GM19099 (cell line): ENCODE results near the gene SEMA4D.

Experiments used
- POLR2A ChIP-seq: IDR thresholded peaks from 3 replicates; pipeline ENCODE4 v1.6.1; 2011; ENCODE audit warnings: low read depth; ENCODE audit not compliant: insufficient read length; ENCODE audit errors: extremely low read depth

The SEMA4D gene

DNA sequence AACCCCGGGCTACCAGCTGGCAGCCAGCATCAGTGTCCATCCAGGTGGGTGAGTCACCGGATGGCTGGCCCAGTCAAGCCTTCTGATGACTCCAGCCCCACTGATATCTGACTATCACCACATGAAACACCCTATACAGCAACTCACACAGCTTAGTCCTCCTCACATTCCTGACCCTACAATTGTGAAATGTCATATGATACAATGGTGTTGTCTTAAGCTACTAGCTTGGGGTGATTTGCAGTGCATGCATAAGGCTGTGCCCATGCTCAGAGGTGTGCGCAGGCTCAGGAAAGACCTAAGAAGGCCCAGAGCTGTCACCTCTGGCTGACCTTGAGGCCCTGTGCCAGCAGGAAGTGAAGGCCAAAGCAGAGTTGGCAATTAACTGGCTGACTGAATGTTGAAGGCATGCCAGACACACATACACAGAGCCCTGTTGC is 21.5 kb upstream of the SEMA4D start:
- no peak for TF ChIP-seq POLR2A

DNA sequence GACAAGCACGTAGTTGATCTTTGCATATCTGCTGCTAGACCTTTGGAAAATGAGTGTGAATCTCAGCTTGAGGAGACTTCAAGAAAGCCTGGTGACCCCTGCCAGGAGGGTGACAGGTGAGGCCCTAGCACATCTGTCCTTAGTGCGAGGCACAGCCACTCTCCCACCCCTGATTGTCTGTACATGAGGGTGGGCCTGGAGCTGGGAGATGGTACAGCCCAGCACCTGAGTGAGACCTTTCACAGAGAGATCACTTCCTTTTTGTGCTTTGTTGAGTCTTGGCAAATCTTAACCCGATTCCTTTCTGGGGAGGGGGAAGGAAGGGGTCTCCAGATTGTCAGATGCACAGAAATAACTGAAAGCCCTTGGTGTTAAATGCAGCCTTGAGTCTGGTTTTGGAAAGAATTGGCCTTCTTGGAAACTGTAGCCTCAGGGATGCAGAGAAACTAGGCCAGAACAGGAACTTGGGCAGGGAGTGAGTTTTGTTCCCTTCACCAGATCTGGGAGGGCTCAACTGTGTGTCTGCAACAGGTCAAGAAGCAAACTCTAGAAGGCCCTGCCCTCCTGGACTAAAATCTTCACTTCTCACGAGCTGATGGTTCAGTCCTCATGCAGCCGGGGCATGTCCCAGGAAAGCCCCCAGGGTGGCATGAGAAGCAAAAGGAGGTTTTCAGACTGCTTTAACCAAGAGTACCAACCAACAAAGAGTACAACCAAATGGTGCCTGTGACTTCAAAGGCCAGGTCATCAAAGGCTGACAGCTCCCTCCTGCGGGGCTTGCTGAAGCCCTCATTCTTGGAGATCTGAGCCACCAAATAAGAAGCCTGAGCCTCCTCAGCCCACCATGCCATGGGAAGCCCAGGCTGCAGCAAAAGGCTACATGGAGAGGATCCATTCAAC is 20.8 kb upstream of the SEMA4D start:
- no peak for TF ChIP-seq POLR2A

DNA sequence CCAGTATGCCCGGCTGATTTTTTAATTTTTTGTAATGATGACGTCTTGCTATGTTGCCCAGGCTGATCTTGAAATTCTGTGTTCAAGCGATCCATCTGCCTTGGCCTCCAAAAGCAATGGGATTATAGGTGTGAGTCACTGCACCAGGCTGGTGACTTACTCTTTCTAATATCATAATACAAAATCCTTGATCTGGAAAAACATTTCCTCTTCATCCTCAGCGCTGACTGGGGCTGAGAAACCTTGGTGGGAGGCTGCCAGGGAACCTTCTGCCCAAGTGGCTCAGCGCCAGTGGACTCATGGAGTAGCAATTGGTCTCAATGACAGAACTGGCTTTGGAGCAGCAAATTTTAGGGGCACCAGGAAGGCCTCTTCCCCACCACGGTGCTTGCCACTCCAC is 17.5 kb upstream of the SEMA4D start:
- TF ChIP-seq POLR2A = no peak

DNA sequence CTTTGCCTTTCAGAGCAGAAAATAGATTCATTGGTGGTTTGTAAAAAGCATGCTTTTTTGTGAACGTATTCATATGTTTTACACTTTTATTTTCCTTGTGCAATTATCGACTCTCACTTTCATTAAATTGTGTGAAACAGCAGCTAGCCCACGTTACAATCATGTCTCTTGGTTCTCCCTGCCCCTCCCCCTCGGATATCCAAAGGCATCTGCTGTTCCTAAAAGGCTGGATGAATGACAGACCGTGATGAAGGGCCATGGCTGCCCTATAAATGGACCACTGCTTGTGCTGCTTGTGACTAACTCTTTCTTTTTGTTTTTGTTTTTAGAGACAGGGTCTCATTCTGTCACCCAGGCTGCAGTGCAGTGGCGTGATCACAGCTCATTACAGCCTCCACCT is 17.0 kb upstream of the SEMA4D start:
- no peak for TF ChIP-seq POLR2A

DNA sequence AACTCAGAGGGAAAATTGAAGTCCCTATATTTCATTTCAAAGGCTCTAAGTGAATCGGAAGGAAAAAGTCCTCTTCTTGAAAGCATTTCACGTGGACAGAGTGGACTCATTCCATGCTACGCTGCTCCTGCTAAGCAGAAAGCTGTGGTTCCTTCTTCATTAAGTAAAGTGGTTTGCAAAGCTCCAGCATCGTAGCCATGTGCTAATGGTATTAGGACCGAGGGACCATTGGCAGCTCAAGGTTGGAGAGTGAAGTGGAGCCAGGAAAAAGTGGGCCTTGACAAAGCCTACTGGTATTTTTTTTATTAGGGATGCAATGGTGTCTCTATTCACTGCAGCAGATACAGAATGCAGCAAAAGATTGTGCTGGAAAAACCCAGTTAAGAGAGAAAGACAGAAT is 16.4 kb upstream of the SEMA4D start:
- TF ChIP-seq POLR2A = no peak

DNA sequence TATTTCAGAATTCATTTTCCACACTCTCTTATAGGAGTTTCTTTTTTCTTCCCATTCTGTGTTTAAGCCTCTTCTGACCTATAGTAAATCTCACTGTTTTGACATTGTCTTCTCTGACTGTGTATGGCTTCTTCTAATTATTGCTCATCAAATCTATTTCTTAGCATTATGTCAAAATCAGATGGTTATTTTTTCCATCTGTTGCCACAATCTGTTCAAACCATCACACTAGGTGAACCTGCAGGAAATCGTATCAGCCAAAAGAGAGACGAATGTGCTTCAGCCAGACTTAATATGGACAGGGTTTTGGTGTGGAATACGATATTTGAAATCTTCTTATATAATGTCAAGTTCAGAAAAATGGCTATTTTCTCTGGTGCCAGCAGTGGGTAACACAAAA is 15.9 kb upstream of the SEMA4D start:
- TF ChIP-seq POLR2A = no peak

DNA sequence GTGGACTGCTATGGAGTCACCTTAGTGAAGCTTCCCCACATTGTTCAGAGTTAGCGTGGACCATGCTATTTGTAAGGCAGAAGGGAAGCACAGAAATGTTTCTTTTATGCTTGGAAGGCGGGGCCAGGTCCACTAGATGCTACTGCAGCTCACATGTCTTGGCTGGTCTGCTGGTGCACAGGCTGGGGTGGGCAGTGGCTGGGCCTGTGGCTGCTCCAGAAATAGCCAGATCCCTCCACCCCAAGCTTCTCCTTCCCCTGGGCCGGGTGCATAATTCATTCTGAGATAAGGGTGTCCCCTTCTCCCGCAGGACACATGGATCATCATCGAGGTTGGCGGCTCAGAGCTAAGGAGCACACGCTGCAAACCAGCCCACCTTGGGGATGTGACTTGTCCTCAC is 14.5 kb upstream of the SEMA4D start:
- TF ChIP-seq POLR2A = no peak

DNA sequence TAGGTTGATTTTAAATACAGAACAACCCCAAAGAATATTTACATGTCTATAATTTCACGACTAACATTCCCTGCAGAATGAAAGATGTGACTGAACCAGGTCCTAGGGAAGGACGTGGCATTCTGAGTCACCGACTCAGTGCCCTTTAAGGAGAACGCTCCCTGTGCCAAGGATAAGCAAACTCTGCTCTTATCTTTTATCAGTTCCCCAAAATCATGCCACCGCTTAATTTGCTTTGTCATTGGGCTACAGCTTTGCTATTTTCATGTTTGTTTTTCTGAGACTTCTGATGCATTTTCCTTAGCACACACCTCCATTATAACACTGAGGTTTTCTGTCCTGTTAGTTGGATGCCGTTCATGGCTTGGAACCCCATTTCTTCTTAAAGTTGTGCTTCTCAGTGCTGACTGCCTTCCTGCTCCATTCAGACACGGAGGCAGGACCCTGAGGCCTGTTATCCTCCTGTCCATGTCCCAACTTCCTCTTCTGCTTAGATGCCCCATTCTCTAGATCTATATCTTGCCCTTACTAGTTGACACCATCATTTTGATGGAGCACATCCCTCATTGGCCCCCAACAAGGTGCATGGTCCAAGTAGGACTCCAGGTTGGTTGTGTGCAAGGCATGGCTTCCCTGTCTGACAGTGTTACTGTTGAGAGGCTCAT is 11.2 kb upstream of the SEMA4D start:
- no peak for TF ChIP-seq POLR2A

DNA sequence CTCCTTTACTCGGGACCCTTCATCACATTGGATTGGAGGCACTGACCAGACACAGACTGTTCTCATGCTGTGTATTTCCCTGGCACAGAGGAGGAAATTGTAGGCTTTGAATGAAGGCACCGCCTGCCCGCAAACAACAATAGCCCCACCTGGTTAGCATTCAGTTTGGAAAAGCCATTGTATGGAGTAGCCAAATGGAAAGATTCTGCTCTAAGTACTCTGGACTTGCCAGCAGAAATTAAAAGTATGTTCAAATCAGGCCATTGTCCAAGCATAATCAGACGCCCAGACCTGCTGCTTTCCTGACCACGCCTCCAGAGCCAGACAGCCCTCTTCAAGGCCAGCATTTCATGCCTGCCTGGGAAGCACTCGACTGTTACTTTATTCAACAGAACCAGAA is 8.0 kb upstream of the SEMA4D start:
- TF ChIP-seq POLR2A = no peak

DNA sequence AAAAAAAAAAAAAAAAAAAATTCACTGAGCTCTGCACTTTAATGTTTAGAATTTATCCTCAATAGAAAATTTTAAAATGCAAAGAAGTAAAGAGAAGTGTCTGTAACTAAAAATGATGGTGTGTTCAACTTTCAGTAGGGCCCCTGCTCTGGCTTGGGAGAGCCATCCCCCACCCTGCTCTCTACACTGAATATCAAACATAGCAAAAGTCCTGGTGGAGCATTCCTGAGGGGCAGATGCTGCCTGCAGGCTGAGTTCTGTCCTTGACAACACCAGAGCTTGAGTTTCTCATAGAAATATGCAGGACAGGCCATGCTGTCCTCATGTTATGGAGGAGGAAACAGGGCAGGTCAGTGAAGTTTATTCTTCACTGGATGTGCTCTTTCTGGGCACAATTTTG is 7.1 kb upstream of the SEMA4D start:
- TF ChIP-seq POLR2A = no peak

DNA sequence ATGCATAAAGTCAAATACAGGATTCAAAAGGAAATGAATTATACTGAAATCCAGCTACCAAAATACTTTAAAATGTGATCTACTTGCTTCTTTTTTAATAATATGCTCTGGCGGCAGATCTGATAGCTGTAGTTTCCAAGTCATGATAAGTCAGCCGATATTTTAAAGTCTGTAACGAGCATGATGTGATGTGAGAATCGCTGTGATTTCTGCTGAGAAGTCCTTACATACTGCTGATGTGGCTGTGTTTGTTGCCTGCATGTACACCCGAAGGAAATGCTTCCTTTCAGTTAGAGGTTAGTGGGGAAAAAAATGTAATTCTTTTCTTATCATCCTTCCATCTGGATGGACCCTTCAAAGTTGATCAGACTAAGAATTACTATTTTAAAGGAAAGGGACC is 4.8 kb upstream of the SEMA4D start:
- TF ChIP-seq POLR2A = no peak

DNA sequence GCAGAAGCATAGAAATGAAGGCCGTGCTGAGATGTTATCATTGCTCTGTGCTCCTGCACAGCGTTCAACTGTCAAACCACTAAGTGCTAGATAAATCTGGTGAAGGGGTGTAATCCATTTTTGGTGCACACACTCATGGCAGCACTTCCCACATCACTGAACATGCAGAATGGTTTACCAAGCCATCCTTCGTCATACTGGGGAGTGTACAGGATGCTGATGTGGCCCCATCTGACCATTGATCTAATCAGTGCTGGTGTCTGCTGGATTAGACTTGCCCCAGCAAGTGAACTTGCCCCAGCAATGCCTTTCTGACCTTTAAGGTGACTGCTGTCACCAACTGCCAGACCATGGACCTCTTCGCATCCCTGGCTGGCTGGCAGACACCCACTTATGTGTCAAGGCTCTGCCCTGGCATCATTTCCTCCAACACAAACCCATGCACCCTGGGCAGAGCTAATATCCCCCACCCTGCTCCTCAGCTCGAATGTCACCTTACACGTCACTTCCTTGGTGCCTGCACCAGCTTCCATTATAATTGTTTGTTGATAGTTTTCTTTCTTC is 4.2 kb upstream of the SEMA4D start:
- TF ChIP-seq POLR2A = no peak

DNA sequence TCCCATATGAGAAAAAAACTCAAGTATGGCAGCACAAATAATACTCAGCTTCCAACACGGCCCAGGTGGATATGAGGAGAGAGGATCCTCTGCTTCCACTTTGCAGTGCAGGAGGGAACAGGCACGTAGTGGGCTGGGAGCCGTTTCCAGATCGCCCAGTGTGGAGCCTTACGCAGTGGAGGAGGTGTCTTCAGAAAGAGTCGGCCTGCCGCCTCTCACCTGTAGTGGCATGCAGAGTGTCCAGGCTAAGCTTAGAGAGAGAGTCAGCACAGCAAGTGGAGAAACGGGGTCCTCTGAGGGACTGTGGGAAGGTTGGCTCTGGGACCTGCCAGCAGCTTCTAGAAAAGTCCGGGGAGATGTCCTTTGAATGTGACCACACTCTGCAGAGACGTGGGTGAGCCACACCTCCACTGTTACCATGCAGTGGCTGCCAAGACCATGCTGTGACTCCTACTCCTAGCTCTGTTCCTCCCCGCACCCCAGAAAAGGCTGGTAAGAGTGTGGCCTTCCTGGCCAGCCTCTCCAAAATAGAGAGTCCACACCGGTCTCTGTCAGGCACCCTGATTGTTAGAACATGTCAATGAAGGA is 3.5 kb upstream of the SEMA4D start:
- no peak for TF ChIP-seq POLR2A

DNA sequence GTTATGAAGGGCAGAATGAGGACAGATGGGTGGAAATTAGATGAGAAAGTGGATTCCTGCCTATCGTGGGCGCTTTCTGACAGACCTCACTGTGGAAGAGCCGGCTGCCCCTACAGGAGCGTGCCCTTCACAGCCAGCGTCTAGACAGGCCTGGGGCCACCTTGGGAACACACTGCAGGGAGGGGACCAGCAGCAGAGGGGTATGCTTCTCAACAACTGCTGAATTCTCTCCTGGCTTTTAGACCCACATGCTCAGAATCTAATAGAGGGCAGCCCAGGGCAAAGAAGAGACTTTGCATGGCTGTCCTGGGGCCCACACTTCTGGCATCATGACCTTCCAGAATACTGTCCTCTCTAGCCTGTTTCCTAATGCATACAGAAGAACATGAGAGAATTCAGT is 2.1 kb upstream of the SEMA4D start:
- TF ChIP-seq POLR2A = no peak

DNA sequence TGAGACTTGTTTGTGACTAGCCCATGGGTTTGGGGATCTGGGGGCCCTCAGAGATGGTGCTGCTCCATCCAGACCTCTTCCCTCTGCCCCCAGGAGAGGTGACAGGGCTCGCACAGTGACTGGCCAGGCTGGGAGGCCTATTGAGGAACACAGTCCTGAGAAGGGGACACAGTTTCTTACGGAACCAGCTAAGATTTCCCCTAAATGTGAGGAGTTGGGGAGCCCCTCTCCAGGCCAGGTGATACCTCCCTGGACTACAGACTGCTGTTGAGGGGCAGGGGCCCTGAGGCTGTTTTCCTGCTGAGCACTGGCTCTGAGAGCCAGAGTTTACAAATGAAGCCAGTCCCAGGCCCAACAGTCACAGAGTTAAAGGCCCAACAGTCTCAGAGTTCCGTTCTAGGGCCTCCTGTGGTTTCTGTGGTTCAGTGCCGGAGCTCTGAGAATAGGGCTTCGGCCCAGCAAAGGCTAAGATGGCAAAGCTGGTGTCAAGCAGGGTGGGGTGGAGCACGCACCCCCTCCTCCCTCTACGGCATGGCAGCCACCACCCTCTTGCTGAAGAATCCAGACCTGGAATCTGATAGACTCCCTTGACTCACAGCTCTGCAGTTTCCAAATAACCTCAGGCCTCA is 1.1 kb upstream of the SEMA4D start:
- TF ChIP-seq POLR2A = no peak

DNA sequence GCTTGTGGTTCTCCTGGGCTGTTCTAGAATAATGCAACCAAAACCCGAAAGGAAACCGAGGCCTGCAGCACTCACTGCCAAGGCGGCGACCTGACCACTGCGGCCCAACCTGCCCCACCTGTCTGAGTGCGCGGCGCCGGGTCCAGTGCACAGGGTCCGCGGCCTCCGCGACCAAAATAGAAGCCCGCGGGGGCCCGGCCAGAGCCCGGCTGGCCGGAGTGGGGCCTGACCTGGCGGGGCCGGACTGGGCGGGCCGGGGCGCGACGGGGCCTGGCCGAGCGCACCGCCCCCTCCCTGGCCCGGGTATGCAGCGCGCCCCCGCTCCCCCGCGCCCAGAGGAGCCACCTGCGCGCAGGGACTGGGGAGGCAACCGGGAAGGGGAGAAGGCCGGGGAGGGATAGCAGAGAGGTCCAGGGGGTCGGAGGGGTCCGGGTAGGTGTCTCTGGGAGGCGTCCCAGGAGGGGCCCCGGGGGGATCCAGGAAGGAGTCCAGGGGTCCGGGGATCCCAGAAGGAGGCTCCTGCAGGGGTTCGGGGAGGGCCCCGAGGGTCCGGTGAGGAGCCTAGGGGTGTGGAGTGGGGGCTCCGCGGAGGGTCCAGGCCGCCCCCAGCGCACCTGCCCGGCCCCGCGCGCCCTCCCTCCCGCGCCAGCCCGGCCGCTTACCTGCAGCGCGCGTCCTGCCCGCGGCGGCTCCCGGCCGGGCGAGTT is 503 bp downstream of the SEMA4D start:
- TF ChIP-seq POLR2A = peak; percentile 44
